WI38 (cell line): Measurements from ENCODE around the gene GALNT17.

Experiments
- H3K4me3 ChIP-seq: 2 replicates; pipeline ENCODE4 v1.5.1; 2011; ENCODE audit warnings: low read depth, mild to moderate bottlenecking, control low read depth, low read length
- TF ChIP-seq, protein P1 (sequence below): IDR thresholded peaks from 2 replicates; pipeline ENCODE4 v1.5.1; 2012; ENCODE audit warnings: low read depth, mild to moderate bottlenecking, control low read depth, low read length

GALNT17 gene

DNA sequence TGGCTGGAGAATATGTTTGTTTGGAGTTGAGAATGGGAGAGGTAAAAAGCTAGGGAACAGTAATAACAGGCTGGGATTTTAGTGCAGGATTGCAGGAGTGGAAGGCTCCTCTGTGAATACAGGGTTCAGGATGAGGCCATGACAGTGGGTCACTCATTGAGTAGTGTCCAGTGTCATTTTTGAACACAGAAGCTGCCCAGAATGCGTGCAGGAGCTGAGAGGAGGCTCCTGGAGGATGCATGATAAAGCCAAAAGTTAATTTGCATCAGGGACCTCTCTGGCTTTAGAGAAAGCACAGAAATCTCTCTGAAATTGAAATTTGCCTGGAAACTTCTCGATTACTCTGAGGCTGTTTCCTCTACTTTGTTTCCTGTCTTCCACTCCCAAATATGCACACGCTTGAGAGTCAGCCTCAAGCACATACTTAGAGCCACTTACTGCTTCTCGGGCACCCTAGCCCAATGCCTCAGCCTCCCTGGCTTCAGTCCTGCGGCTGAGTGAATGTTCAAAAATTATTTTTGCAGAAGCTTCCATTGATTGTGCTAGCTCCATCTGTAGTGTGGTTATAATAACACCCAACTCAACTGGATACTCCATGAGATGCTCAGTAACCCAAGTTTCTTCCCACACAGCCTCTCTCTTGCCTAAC, 1.8 kb upstream of the GALNT17 start:
- H3K4me3 ChIP-seq = no peak overlapping the region
- TF ChIP-seq, protein P1, sequence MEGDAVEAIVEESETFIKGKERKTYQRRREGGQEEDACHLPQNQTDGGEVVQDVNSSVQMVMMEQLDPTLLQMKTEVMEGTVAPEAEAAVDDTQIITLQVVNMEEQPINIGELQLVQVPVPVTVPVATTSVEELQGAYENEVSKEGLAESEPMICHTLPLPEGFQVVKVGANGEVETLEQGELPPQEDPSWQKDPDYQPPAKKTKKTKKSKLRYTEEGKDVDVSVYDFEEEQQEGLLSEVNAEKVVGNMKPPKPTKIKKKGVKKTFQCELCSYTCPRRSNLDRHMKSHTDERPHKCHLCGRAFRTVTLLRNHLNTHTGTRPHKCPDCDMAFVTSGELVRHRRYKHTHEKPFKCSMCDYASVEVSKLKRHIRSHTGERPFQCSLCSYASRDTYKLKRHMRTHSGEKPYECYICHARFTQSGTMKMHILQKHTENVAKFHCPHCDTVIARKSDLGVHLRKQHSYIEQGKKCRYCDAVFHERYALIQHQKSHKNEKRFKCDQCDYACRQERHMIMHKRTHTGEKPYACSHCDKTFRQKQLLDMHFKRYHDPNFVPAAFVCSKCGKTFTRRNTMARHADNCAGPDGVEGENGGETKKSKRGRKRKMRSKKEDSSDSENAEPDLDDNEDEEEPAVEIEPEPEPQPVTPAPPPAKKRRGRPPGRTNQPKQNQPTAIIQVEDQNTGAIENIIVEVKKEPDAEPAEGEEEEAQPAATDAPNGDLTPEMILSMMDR = no peak

DNA sequence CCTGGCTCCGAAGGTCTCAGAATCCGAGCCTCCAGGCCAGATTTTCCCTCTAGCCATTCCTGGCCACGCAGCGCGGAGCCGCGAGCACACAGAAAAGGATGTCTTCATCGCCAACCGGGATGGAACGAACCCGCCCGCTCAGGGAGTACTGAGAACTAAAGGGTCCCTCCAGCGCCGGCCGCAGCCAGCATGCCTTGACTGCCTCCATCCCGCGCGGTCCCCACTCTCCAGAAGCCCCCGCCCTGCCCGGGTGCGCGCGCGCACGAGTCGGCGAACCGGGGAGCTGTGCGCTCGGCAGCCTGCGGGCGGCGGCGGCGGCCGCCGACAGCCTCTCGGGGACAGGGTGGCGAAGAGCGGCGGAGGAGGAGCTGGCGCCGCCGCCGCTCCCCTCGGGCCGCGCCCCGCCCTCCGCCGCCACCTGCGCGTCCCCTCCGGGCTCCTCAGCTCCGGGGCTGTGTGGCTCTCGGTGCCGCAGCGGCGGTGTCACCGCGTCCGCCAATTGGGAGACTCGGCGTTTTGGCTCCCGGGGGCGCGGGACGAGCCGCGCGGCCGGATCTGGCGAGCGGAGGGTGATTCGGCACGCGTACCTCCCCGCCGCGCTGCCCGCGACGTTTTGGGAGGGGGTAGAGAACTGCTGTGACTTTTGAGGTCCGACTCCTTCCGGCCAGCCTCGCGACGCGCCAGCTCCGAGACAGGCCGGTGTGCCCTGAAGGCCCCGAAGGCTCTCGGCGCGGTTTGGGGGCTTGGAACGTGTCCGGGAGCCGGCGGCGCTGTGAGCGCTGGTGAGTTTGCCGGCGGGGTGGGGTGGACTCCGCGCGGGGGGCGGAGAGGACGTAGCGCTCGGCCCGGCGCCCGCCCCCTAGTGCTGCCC, 453 bp upstream of the GALNT17 start:
- no peak overlapping the region for H3K4me3 ChIP-seq
- TF ChIP-seq, protein P1 = no peak

DNA sequence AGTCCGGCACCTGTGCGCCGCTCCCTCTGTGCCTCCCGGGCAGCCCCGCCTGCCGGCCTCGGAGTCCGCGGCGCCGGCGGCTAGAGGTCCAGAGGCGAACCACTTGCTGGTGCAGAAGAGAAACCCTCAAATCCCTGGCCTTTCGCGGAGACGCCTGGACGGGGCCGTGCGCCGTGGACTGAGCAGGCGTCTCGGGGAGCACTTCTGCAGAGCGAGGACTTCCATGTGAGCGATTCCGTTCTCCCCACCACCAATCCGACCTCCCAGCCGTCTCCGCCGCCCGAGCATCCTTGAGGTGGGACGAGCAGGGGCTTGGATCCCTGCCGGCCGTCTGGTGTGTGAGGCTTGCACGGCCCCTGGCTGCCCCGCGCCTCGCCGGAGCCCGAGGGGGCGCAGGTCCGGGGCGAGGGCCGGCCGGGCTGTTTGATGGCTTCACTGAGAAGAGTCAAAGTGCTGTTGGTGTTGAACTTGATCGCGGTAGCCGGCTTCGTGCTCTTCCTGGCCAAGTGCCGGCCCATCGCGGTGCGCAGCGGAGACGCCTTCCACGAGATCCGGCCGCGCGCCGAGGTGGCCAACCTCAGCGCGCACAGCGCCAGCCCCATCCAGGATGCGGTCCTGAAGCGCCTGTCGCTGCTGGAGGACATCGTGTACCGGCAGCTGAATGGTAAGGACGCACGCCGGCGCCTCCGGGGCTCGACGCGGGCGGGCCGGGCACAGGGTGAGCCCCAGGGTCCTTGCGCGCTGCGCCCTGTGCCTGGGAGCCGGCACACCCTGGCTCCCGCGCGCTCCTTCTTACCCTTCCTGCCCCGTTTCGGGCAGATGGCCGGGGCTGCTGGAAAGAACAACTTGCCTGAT, 660 bp downstream of the GALNT17 start:
- no peak overlapping the region for H3K4me3 ChIP-seq
- TF ChIP-seq, protein P1 = no peak

DNA sequence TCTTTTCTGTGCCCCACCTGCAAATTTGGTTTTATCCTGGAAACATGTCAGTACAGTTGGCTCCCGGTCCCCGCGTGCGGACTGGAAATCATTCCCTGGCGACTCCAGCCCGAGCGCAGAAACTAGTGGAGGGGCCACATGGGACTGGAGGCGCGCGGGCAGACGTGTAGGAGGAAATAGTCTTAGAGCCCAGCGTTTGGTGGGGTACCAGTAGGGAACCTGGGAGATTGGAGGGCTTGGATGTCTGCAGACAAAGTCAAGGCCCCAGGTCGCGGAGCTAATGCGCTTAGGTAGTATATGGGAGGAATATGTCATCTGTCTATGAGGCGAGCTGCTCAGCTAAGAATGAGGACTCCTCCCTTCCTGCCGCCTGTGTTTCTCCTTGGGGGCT, 1.3 kb downstream of the GALNT17 start:
- TF ChIP-seq, protein P1 = no peak
- no peak overlapping the region for H3K4me3 ChIP-seq

DNA sequence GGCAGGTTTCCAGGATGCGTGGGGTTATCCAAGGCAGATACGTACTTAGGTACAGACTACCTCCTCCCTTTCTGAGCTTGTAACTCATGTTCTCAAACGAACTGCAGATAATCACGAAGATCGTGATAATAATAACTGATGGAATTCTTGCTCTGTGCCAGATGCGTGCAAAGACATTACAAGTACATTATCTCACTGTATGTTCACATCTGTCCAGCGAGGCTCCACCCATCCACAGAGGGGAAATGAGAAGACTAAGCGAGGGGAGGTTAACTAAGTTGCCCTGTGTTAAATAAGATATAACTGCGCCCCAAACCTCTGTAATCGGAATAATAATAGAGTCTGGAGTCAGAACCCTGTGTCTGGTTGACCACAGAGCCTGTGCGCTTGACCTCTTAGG, 1.9 kb downstream of the GALNT17 start:
- TF ChIP-seq, protein P1 = no peak
- H3K4me3 ChIP-seq = no peak overlapping the region

DNA sequence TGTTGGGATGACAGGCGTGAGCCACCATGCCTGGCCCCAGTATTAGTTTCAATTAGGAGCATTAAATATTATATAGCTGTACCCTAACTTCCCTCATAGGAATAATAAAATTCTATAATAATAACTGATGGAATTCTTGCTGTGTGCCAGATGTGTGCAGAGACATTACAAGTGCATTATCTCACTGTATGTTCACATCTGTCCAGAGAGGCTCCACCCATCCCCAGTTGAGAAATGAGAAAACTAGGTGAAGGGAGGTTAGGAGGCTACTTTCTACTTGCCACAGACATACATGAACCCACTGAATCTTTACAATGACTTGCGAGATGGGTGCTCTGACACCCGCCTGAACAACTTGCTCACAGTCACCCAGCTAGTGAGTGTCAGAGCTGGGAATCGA, 3.2 kb downstream of the GALNT17 start:
- TF ChIP-seq, protein P1 = no peak
- H3K4me3 ChIP-seq = no peak overlapping the region

DNA sequence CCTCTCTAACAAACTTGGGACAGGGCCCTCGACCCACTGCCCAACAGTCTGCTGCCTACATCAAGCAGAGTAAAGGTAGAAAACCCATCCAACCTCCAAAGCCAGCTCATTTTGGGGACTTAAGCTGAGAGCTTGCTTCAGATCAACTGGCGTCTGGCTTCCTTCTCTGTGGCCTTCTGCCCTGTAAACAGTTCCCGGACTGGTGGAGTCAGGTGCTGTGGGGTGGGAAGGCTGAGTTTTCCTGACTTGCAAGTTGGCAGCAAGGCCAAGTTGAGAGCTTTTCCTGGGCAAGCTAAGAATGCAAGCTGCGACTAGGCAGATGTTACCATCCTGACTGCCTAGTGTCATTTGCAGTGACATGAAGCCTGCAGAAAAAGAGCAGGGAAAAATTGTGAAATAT, 3.7 kb downstream of the GALNT17 start:
- H3K4me3 ChIP-seq = no peak overlapping the region
- TF ChIP-seq, protein P1 = no peak
